GM12878 (cell line): ENCODE data around the gene PDE6G. TPM values are rescaled to one million over a fixed set of nuclear protein-coding genes. Genes with fewer than 3 reads are reported as not detected.
A peak's percentile ranks its signal among the peaks of the same experiment; 100 is the strongest.

Source experiments
- ATAC-seq: fragments of 200-7000 bp; cut with Tn5 transposase; 3 replicates; pipeline ENCODE4 v1.9.1; 2020; ENCODE audit warnings: mild to moderate bottlenecking, moderate library complexity
- BruUV-seq: library from RNA; stranded (reverse); fragments of 400-500 nt; replicated peaks from 2 replicates; lab custom pipeline; 2021; lab: Mats Ljungman, UMichigan
- CTCF ChIA-PET: fragments of 300-600 bp; sonication (Branson Sonifier 250); formaldehyde crosslinking; extraction: SDS; loops from one replicate; lab custom pipeline; 2021; ENCODE audit warnings: inconsistent platforms; lab: Yijun Ruan, JAX
- POLR2A ChIA-PET: fragments of 350-600 bp; formaldehyde crosslinking; extraction: SDS; loops from one replicate; lab custom pipeline; 2021; ENCODE audit warnings: inconsistent platforms; lab: Charles Lee
- RAD21 ChIA-PET: fragments of 300-600 bp; sonication (Branson Sonifier 250); formaldehyde crosslinking; loops from one replicate; lab custom pipeline; 2023; ENCODE audit warnings: antibody characterized with exemption; ENCODE audit not compliant: unreplicated experiment; lab: Charles Lee
- SMC1A ChIA-PET: fragments of 300-600 bp; sonication (Branson Sonifier 250); formaldehyde crosslinking; loops from one replicate; lab custom pipeline; 2023; ENCODE audit not compliant: unreplicated experiment, uncharacterized antibody; lab: Charles Lee
- DNase-seq: peaks from one replicate; pipeline ENCODE4 v3.0.0-alpha.2; 2011; ENCODE audit warnings: low read depth, low spot score
- FAIRE-seq: peaks from 3 replicates; lab custom pipeline; 2011; peaks lifted over from hg19 to GRCh38; lab: Jason Lieb, UNC
- H2AFZ ChIP-seq: 2 replicates; pipeline ENCODE4 v1.6.0; 2011; ENCODE audit warnings: low read depth, low read length, control low read depth; ENCODE audit not compliant: control insufficient read depth
- H3K27ac ChIP-seq: 2 replicates; pipeline ENCODE4 v1.5.1; 2011; ENCODE audit warnings: control low read depth; ENCODE audit not compliant: control insufficient read depth, insufficient read depth
- H3K27me3 ChIP-seq, 2 experiments: replicated peaks in 1 of 2; 2 replicates each; pipeline versions ENCODE4 v1.6.0 to v1.6.1; 2011; ENCODE audit warnings: low read length in 1 of 2; ENCODE audit not compliant: control insufficient read depth in 2 of 2, insufficient read depth in 2 of 2
- H3K36me3 ChIP-seq, 2 experiments: 2 replicates each; pipeline ENCODE4 v1.5.1; 2011; ENCODE audit warnings: low read length in 1 of 2; ENCODE audit not compliant: control insufficient read depth in 2 of 2, insufficient read depth in 2 of 2
- H3K4me1 ChIP-seq: 2 replicates; pipeline ENCODE4 v1.6.1; 2011; ENCODE audit warnings: mild to moderate bottlenecking, low read length, moderate library complexity, mixed read lengths; ENCODE audit not compliant: control insufficient read depth, insufficient read depth
- H3K4me2 ChIP-seq: 2 replicates; pipeline ENCODE4 v1.6.0; 2011; ENCODE audit warnings: control low read depth; ENCODE audit not compliant: control insufficient read depth, insufficient read depth
- H3K4me3 ChIP-seq: fragments of 200-600 bp; sonication (generic); 2 replicates; pipeline ENCODE4 v1.5.1; 2016
- H3K79me2 ChIP-seq: 2 replicates; pipeline ENCODE4 v1.6.0; 2011; ENCODE audit warnings: low read length; ENCODE audit not compliant: control insufficient read depth, insufficient read depth
- H3K9ac ChIP-seq: 2 replicates; pipeline ENCODE4 v1.8.0; 2011; ENCODE audit warnings: low read length, control low read depth, mixed read lengths; ENCODE audit not compliant: control insufficient read depth, insufficient read depth
- H3K9me3 ChIP-seq: replicated peaks from 3 replicates; pipeline ENCODE4 v1.5.1; 2011; ENCODE audit warnings: mild to moderate bottlenecking, low read length; ENCODE audit not compliant: control insufficient read depth, insufficient read depth
- H4K20me1 ChIP-seq: 2 replicates; pipeline ENCODE4 v1.6.0; 2011; ENCODE audit not compliant: control insufficient read depth, insufficient read depth
- BHLHE40 ChIP-seq, 2 experiments: fragments of 450-650 bp in 1 of 2; IDR thresholded peaks; 2 replicates each; pipeline ENCODE4 v1.6.1; 2011 to 2017; ENCODE audit warnings: low read depth in 2 of 2, borderline replicate concordance in 1 of 2, improper control_type of control experiment in 1 of 2, low read length in 1 of 2, mild to moderate bottlenecking in 1 of 2
- FOS ChIP-seq: IDR thresholded peaks from 3 replicates; pipeline ENCODE4 v1.6.1; 2011; ENCODE audit warnings: borderline replicate concordance; ENCODE audit not compliant: insufficient read length; ENCODE audit errors: extremely low read depth
- JUNB ChIP-seq: IDR thresholded peaks from 2 replicates; pipeline ENCODE4 v1.6.1; 2016; ENCODE audit warnings: antibody characterized with exemption, mild to moderate bottlenecking
- LARP7 ChIP-seq: fragments of 450-650 bp; IDR thresholded peaks from 2 replicates; pipeline ENCODE4 v1.6.1; 2017; ENCODE audit warnings: mild to moderate bottlenecking
- POLR2A ChIP-seq: IDR thresholded peaks from 2 replicates; pipeline ENCODE4 v1.6.1; 2011; ENCODE audit warnings: low read depth, mild to moderate bottlenecking, low read length
- SPI1 ChIP-seq: IDR thresholded peaks from 2 replicates; pipeline ENCODE4 v1.6.1; 2011; ENCODE audit warnings: low read depth, mild to moderate bottlenecking, low read length, moderate library complexity, borderline replicate concordance; ENCODE audit not compliant: insufficient read depth
- STAT3 ChIP-seq: IDR thresholded peaks from 2 replicates; pipeline ENCODE4 v1.6.1; 2011; ENCODE audit warnings: low read depth, low read length, improper control_type of control experiment
- WGBS: methylation state at CpG from one replicate; pipeline ENCODE4 v1.1.6; 2016; ENCODE audit warnings: low lambda C conversion rate; ENCODE audit not compliant: insufficient replicate concordance, insufficient coverage; ENCODE audit errors: missing lambda C conversion rate; 5-methylcytosine and 5-hydroxymethylcytosine counted together
- in situ Hi-C: fragments of 300-500 bp; cut with MboI; formaldehyde crosslinking; loops from 9 replicates; pipeline ENCODE4 v1.14.3; 2018; ENCODE audit warnings: mixed read lengths
- intact Hi-C: fragments of 100-400 bp; cut with micrococcal nuclease; formaldehyde crosslinking; loops from one replicate; pipeline ENCODE4 v1.14.2; 2022; ENCODE audit not compliant: unreplicated experiment
- polyA plus RNA-seq, 11 experiments: library from polyadenylated mRNA; depleted of rRNA in 4 of 11; unstranded in 6 of 11; stranded (reverse) in 5 of 11; fragments of >200 nt; fragmentation: Nextera tagmentation in 4 of 11; fragmentation: Illumina TruSeq in 1 of 11; extraction: Ambion mirVana in 4 of 11; extraction: Trizol in 1 of 11; gene quantifications; 1 replicate in 1 of 11; 2 replicates in 10 of 11; pipeline versions ENCODE4 v1.2.1 to v1.2.3, GENCODE V29; 2011 to 2016; ENCODE audit warnings: inconsistent platforms in 2 of 11, missing spikeins in 2 of 11, low read depth in 1 of 11
- total RNA-seq, 4 experiments: library from RNA; depleted of rRNA in 3 of 4; stranded (reverse); fragments of >200 nt in 3 of 4; fragmentation: Illumina TruSeq in 1 of 4; extraction: Trizol in 1 of 4; gene quantifications; 2 replicates each; pipeline versions ENCODE4 v1.2.1 to v1.2.3, GENCODE V29; 2013 to 2021
- TF ChIP-seq, protein P1 (sequence below): IDR thresholded peaks from 2 replicates; pipeline ENCODE4 v1.6.1; 2012; ENCODE audit warnings: low read depth, low read length, improper control_type of control experiment
- TF ChIP-seq, protein P2 (sequence below): IDR thresholded peaks from 2 replicates; pipeline ENCODE4 v1.6.1; 2012; ENCODE audit warnings: low read depth, low read length, improper control_type of control experiment

Gene PDE6G
- total and polyA plus RNA-seq, 10 of the 15 experiments (the other 5 are each of a cell fraction or from before 2014, with no cell fraction given) = 0.55 to 12.1 (median 4.3) TPM

DNA sequence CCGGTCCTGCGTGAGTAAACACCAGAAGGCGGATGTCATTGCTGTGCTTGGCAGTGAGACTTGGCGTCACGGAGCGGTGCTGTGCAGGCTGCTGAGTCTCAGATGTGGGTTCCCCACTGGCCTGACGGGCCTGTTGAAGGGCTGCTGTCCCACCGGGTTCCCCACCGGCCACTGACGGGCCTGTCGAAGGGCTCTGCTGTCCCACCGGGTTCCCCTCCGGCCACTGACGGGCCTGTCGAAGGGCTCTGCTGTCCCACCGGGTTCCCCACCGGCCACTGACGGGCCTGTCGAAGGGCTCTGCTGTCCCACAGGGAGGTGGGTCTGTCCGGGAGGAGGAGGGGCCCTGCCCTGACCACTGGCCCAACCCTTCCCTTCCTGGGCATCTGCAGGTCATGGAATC is 30.3 kb upstream of the PDE6G start (continued):
- no peak for TF ChIP-seq FOS
- no peak for TF ChIP-seq LARP7
- TF ChIP-seq, all 136 proteins: peak for 0

DNA sequence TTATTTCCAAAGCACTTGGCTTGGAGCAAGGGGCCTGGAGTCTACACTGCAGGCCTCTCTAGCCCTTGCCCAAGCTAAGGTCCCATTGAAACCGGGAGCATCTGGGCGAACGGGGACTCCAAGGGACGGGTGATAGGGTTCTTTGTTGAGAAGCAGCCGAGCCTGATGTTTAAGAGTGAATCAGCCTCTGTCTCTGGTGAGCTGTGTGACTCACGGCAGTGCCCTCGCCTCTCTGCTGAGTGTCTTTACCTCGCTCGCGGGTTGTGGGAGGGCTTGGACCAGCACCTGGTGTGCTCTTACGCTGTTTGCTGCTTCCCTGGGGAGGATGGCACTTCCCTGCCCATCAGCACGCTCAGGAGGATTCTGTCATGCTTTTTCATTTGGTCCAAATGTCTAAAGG is 28.8 kb upstream of the PDE6G start:
- WGBS = 34% methylated on average over 11 of the region's 12 CpGs

DNA sequence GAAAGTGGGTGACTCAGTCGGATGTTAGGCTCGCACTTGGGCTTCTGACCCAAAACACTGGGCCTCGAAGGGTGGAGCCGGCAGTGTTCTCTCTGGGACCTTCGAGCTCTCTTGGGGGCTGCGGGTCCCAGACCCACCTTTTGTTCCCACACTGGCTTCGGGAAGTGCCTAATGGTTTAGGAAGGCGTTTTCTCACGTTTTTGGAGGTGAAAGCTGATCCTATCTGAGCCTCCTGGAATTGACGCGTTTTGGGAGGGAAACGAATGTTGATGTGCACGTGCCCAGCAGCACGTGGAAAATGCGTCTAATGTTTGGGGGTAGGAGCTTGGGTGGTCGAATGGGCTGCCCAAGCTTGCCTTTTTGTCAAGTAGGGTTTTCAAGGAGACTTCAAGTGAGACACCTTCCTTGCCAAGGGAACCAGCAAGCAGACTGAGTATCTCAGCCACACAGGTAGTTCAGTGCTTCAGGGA is 28.1 kb upstream of the PDE6G start:
- intact Hi-C loops = no loop called here
- peaks cover 11% of the 10 kb centered on the region for H3K4me1 ChIP-seq
- CTCF ChIA-PET = interaction anchor here (1.1 to 1.6 kb wide), 4 partner anchors 10 to 27 kb away, joined by 3 to 5 read pairs (median 4); no protein-coding TSS in a partner anchor
- RAD21 ChIA-PET = interaction anchor here (1.9 kb wide), 1 partner anchor 19 kb away, joined by 6 read pairs; no protein-coding TSS in a partner anchor
- in situ Hi-C loops = no loop called here
- POLR2A ChIA-PET = interaction anchor here (0.6 to 4.0 kb wide), 6 partner anchors 8 to 178 kb away, joined by 3 to 32 read pairs (median 4); partner anchors contain the start of gene MRPL12
- H3K27me3 ChIP-seq = no peaks in the 10 kb centered on the region
- WGBS = 6% methylated on average over 16 of the region's 16 CpGs
- H3K9ac ChIP-seq = peak overlapping the region; percentile 95
- H3K9me3 ChIP-seq = no peaks in the 10 kb centered on the region
- no peak for DNase-seq
- TF ChIP-seq SPI1 (0 out of 2 replicates have a peak, but pooled peaks have one; percentile 3), STAT3 (no peak), BHLHE40 (IDR thresholded peaks at IDR 0.05; ENCODE audit: borderline replicate concordance in 1 of 2, low read depth in 2 of 2, low read length in 1 of 2) (peak; percentile 53 to 80; a peak in 3 of 4 replicates), JUNB (no peak)
- TF ChIP-seq, protein P1, sequence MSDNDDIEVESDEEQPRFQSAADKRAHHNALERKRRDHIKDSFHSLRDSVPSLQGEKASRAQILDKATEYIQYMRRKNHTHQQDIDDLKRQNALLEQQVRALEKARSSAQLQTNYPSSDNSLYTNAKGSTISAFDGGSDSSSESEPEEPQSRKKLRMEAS = peak; percentile 14; the same call in 1 of the 2 replicates
- TF ChIP-seq, protein P2, sequence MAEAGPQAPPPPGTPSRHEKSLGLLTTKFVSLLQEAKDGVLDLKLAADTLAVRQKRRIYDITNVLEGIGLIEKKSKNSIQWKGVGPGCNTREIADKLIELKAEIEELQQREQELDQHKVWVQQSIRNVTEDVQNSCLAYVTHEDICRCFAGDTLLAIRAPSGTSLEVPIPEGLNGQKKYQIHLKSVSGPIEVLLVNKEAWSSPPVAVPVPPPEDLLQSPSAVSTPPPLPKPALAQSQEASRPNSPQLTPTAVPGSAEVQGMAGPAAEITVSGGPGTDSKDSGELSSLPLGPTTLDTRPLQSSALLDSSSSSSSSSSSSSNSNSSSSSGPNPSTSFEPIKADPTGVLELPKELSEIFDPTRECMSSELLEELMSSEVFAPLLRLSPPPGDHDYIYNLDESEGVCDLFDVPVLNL = no peak
- TF ChIP-seq, all 136 proteins: peak for 3
- H3K27ac ChIP-seq = peak overlapping the region; percentile 78
- H4K20me1 ChIP-seq = peaks cover 8% of the 10 kb centered on the region; the same call in 1 of the 2 replicates
- BruUV-seq = TSS peak; percentile 76
- SMC1A ChIA-PET = interaction anchor here (0.7 to 0.8 kb wide), 2 partner anchors 18 to 21 kb away, joined by 3 read pairs; no protein-coding TSS in a partner anchor
- H3K79me2 ChIP-seq = peaks cover 38% of the 10 kb centered on the region
- peak overlapping the region; percentile 97 for H3K4me2 ChIP-seq
- no peak overlapping the region for H2AFZ ChIP-seq
- peak overlapping the region; percentile 95 for H3K4me3 ChIP-seq
- ATAC-seq (no peak), FAIRE-seq (no peak)
- H3K36me3 ChIP-seq = peaks cover 4 to 16% of the 10 kb centered on the region in 2 experiments; a peak in 3 of 4 replicates

More for the DNA sequence above, 28.8 kb upstream of the PDE6G start:
- in situ Hi-C loops = no loop called here
- Histone ChIP-seq H3K4me3 (peak overlapping the region; percentile 95), H3K4me1 (peaks cover 11% of the 10 kb centered on the region), H2AFZ (no peak overlapping the region), H3K79me2 (peaks cover 38% of the 10 kb centered on the region), H3K9me3 (no peaks in the 10 kb centered on the region), H3K36me3 (peaks cover 4 to 21% of the 10 kb centered on the region in 2 experiments; a peak in 3 of 4 replicates), H4K20me1 (peaks cover 8% of the 10 kb centered on the region), H3K27ac (peak overlapping the region; percentile 78), H3K27me3 (no peaks in the 10 kb centered on the region), H3K9ac (peak overlapping the region; percentile 95), H3K4me2 (peak overlapping the region; percentile 97)
- ATAC-seq (no peak), DNase-seq (no peak), FAIRE-seq (no peak)
- ChIA-PET RAD21 (no interaction called here), CTCF (interaction anchor here (1.6 kb wide), 1 partner anchor 17 kb away, joined by 4 read pairs; no protein-coding TSS in a partner anchor), SMC1A (interaction anchor here (0.7 to 0.8 kb wide), 2 partner anchors 17 to 20 kb away, joined by 3 read pairs; no protein-coding TSS in a partner anchor), POLR2A (interaction anchor here (0.6 to 4.0 kb wide), 4 partner anchors 9 to 177 kb away, joined by 3 to 32 read pairs (median 4); partner anchors contain the start of gene MRPL12)
- no TSS peak for BruUV-seq
- TF ChIP-seq POLR2A (0 out of 2 replicates have a peak, but pooled peaks have one; percentile 16), STAT3 (no peak), BHLHE40 (IDR thresholded peaks at IDR 0.05; ENCODE audit: borderline replicate concordance in 1 of 2, low read depth in 2 of 2, low read length in 1 of 2) (no peak)
- intact Hi-C loops = no loop called here
